NCI-H2107 (cell line): ENCODE measurements around the gene TAAR8.
"Not testable (repeated sequence)": the region's sequence is repeated elsewhere in the genome, so short reads cannot be mapped to it uniquely, and the experiment has no call there.

ENCODE experiments used
- DNase-seq: peaks from one replicate; lab custom pipeline; 2025; lab: John Stamatoyannopoulos, UW

Gene TAAR8

GRCh38 chr6:132544826-132545225, 7.6 kb upstream of the TAAR8 start:
- DNase-seq, result no peak

DNA sequence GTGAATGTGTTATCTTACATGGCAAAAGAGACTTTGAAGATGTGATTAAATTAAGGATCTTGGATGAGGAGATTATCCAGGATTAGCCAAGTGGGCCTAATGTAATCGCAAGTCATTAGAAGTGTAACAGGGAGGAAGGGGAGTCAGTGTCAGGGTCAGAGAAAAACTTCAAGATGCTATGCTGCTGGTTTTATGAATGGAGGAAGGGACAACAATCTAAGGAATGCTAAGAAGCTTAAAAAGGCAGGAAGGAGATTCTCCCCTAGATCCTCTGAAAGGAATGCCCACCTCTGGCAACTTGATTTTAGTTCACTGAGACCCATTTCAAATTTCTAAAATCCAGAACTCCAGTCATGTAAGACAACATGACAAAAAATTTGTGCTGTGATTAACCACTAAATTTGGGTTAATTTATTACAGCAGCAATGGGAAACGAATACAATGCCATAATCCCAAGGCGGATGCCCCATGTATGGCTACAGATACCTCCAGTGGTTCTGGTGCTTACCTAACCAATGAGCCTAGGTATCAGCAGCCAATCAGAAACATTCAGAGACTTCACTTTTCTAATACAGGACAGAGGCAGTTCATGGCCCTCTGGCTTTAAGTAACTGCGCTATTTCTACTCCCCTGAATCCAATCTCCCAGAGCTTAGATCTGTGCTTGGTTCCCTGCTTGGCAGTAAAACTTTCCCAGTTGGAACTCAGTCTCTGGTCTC, 3.6 kb upstream of the TAAR8 start:
- no peak for DNase-seq

- DNase-seq, result no peak
Measured at GRCh38 chr6:132551214-132551613, 1.3 kb upstream of the TAAR8 start.

DNA sequence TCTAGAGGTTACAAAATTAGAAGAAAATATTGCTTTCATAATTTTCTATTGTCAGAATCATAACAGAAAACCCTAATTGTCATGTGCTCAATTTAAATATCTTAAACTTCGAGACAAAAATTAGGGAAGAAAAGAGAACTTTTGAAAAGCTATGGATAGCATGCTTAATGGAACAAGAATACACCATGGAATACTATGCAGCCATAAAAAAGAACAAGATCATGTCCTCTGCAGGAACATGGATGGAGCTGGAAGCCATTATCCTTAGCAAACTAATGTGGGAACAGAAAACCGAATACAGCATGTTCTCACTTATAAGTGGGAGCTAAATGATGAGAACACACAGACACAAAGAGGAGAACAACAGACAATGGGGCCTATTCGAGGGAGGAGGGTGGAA, 7.6 kb downstream of the TAAR8 start:
- DNase-seq, result not testable (repeated sequence)

GRCh38 chr6:132566404-132566803, 13.9 kb downstream of the TAAR8 start:
- DNase-seq, result no peak

DNA sequence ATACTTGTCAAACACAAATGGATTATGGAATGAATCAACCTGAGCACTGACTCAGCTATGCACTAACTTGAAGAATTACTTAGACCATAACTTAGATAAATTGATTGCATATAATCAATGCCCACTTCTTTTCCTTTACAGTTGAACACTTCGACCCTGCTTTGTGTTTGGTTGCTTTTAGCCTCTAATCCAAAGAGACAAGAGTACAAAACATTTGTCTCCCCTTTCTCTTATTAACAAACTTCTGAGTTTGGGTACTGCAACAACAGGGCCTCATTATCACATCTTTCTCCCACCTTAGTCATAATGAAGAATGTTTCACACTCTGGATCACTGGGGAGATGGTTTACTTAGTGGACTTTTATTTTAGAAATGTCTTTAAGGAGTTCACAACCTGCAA, 15.1 kb downstream of the TAAR8 start:
- DNase-seq, result no peak

DNA sequence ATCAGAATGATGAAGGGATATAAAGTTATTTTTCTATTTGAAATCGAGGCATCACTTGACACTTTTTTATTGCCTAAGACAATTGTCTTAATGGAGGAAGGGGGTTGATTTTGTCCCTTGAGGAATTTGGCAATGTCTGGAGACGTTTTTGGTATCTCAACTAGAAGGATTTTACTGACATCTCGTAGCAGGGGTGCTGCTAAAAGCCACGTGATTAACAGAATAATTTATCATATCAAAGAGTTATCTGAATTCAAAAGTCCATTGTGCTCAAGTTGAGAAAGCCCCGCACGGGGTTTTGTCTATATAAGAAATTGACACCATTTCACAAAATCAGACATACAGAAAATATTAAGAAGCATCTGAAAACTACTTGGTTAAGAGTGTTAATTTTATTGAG, 16.1 kb downstream of the TAAR8 start:
- DNase-seq, result no peak

DNA sequence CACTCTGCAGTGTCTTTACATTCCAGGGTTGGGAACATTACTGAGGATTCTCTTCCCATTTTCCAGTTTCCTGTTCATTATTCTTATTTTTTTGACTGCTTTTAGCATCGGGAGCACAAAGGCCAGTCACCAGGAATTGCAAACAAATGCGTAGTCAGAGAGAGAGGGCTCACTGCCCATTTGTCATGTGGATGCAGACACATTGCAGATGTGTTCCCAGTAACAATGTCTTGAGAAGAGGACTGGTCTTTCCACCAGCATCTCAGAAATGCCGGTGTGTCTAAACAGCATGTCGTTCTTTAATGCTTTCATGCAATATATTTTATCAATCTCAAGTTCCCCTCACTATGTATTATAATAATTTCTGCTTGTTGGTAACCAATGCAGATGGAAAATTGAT, 16.7 kb downstream of the TAAR8 start:
- no peak for DNase-seq

DNA sequence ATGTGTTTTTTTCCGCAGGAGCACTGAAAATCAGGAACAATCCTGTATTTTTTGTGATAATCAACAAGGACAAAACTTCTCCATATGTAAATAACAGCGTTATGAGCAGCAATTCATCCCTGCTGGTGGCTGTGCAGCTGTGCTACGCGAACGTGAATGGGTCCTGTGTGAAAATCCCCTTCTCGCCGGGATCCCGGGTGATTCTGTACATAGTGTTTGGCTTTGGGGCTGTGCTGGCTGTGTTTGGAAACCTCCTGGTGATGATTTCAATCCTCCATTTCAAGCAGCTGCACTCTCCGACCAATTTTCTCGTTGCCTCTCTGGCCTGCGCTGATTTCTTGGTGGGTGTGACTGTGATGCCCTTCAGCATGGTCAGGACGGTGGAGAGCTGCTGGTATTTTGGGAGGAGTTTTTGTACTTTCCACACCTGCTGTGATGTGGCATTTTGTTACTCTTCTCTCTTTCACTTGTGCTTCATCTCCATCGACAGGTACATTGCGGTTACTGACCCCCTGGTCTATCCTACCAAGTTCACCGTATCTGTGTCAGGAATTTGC, 17.8 kb downstream of the TAAR8 start, which contains the start of gene TAAR6:
Gene TAAR6 (plus strand): TSS at position 102 of the 557 bp plus-strand sequence. CDS start 0 bp downstream, at position 102.
- no peak for DNase-seq

GRCh38 chr6:132571774-132572173, 19.3 kb downstream of the TAAR8 start:
- DNase-seq, result no peak

DNA sequence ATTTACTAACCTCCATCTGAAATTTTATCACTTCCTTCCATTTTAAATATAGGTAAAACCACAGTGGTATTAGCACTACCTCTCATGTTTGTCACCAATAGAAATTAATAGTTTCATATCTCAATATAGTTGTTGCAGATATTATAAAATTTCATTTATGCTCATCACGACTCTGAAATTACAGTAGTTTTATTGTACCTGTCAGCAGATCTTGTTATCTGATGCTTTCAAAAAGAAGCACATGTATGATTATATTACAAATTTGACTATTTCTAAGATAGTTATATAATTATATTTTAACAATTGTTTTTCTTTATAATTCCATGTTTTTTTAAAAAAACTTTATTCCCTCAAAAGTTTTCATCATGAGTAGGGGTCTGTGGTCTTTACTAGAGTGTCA, 32.2 kb downstream of the TAAR8 start:
- DNase-seq, result no peak

GRCh38 chr6:132587424-132587823, 35.0 kb downstream of the TAAR8 start:
- no peak for DNase-seq

DNA sequence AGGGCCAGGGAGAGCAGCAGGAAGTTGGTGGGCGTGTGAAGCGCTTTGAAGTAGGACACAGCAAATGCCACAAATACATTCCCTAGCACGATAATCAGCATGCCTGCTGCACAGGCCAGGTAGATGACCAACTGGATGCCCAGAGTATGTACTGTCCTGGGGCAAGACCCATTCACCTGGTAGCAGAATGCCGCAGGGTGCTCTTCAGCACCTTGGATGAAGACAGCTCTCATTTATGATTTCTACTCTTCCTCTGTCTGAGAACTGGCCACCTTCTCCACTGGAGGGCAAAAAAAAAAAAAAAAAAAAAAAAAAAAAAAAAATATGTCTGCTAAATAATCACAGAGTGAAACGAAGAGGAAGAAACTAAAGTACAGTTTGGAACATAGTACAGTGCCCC, 37.0 kb downstream of the TAAR8 start, which contains the start of gene TAAR5:
Gene TAAR5 (minus strand): TSS at position 288 of the 400 bp plus-strand sequence. CDS start 55 bp downstream, at position 233.
- no peak for DNase-seq

- DNase-seq, result no peak
Measured at GRCh38 chr6:132590362-132590761, 37.9 kb downstream of the TAAR8 start.

GRCh38 chr6:132592855-132593254, 40.4 kb downstream of the TAAR8 start:
- DNase-seq, result no peak

- no peak for DNase-seq
Measured at GRCh38 chr6:132596201-132596600, 43.7 kb downstream of the TAAR8 start.

GRCh38 chr6:132598473-132598872, 46.0 kb downstream of the TAAR8 start:
- no peak for DNase-seq

GRCh38 chr6:132600900-132601299, 48.4 kb downstream of the TAAR8 start:
- not testable (repeated sequence) for DNase-seq
